GM03348 (cell line): ENCODE measurements around the gene KCNJ6.
A peak's percentile ranks its signal among the peaks of the same experiment; 100 is the strongest.

Source experiments
- DNase-seq: peaks from one replicate; pipeline ENCODE4 v3.0.0; 2012; ENCODE audit warnings: low spot score

KCNJ6 gene

DNA sequence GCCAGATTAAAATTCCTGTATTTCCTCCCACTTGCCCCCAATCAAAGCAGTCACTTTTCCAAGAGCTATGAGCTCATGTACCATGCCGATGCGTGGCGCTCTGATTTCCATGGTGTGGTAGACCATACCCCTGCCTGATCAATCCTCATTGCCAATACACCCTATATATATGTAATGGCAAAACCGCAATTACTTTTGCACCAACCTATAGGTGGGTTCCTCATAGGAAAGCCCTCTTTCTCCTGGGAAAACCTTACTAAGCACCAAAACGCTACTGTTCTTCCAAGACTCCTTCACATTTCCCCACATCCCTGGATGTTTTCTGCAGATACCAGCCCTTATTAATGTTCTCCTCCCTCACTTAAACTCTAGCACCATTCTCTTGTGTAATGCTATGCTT, 11.0 kb downstream of the KCNJ6 start:
- no peak for DNase-seq

DNA sequence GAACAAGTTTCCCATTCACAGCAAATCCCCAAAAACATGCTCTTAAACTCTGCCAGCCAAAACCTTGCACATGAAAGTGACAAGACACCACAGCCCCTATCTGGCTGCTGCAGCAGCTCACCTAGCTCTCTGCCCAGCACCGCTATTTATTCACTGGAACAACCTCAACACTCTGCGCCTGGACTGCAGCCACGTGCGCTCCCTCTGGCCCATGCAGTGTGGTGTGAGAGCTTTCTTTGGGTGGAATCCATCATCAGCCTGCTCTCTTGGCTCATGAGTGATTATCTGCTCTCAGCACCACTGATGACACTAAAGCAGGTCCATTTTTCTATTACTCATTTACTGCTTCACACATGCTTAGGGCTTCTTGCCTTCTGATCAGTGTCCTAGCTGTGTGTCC, 11.4 kb downstream of the KCNJ6 start:
- DNase-seq: peak; percentile 32

GRCh38 chr21:37903396-37903795, 12.9 kb downstream of the KCNJ6 start:
- DNase-seq: no peak

DNA sequence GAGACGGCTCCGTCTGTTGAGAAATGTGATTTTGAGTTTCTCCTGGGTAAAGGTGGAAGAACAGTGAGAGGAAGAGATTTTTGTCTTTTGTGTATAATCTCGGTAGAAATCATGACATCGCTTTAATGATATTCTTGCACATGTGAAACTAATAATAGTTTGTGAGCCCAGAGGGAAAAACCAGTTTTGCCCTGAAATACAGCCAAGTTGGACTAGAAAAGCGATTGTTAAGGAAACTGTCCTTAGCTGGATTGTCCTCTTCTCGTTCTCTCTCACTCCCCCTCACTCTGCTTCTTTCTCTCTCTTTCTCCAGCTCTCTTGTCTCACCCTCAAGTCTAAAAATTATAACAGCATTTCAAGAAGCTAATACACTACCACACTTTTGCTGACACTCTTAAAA, 17.1 kb downstream of the KCNJ6 start:
- DNase-seq: peak; percentile 36

- DNase-seq: no peak
Observed at GRCh38 chr21:37896788-37897187, 19.5 kb downstream of the KCNJ6 start.

DNA sequence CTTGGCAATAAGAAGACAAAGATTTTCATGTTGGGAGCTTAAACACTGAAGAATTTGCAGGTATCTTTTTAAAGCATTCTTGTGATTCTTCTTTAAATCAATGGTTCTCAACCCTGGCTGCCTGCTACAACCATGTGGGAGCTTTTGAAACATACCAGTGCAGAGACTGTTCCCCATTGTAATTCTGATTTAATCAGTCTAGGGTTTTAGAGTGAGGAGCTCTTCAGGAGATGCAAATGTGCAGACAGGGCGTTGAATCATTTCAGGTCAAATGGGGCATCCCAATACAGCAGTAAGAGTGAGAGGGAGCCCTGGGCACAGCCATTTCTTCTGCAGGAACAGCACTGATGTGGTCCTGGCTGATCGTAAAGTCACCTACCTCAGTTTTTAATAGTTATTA, 24.3 kb downstream of the KCNJ6 start:
- DNase-seq: no peak

- no peak for DNase-seq
Observed at GRCh38 chr21:37888659-37889058, 27.6 kb downstream of the KCNJ6 start.

GRCh38 chr21:37886726-37887299, 29.4 kb downstream of the KCNJ6 start:
- DNase-seq: no peak

DNA sequence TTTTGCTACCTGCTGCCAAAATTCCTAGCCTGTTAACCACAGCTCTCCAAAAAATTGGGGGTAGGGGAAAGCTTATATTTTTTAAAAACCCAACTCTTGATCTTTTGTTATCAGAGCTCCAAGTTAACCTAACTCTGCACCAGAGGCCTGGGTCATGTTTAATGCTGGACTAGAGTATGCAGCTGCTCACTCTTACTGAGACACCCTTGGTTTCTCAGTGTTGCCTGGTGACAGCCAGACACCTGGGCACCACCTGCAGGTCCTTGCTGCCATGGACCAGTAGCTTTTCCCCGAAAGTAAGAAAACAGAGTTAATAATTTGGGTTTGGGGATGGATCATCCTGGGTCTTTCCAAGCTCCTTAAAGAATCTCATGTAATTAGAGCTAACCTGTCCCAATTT, 30.1 kb downstream of the KCNJ6 start:
- DNase-seq: no peak

- DNase-seq: peak; percentile 34
Observed at GRCh38 chr21:37878946-37879660, 37.2 kb downstream of the KCNJ6 start.

DNA sequence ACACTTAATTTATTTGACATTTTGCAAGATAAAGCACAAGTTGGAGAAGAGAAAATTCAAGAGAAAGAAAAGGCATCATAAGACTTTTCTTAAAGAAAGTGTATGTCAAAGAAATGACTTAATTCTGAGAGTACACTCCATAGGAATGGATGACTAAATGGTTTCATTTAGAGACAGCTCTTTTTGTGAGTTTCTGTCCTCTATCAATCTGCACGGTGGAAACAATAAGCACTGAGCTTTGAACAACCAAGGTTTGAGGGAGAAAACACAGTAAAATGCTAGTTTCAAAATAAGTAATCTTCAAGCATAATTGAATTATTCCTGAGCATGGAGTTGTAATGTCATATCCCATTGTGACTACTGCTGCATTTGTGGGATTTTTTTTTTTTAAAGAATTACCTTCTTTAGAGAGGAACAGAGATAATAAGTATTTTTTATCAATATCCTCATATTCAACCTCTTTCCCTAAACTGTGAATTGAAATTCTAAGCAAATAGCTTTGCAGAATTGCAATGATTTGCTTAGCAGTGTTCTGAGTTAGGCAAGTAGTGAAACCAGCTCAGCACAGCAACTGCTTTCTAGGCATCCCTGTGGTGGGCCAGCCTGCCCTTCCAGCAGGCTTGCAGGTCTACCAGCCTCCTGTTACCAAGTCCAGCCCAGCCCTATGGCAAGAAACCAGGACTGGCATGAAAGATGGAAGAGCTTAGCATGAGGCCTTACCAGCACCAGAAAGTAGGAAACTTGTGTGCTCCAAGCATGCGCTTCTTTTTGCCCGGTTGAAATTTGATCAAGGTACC, 38.2 kb downstream of the KCNJ6 start:
- no peak for DNase-seq

- no peak for DNase-seq
Observed at GRCh38 chr21:37877171-37877570, 39.1 kb downstream of the KCNJ6 start.

DNA sequence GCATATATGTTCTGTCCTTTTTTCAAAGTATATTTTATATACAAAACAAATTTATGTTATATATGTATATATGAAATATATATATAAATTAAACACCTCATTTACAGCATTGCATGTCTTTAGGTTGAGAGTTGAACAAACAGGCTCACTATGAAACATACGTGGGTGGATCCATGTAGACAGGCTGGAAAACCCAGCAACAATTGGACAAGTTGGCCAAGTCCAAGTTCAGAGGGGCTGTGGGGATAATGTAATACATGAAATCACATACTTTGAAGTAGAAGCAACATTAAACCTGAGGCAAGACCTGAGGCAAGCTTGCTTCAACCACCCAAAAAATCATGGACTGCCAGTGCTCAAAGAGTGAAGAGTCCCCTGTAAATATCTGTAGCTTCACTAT, 39.7 kb downstream of the KCNJ6 start:
- DNase-seq: no peak

- DNase-seq: no peak
Observed at GRCh38 chr21:37874904-37875780, 41.1 kb downstream of the KCNJ6 start.

- DNase-seq: no peak
Observed at GRCh38 chr21:37874481-37874880, 41.8 kb downstream of the KCNJ6 start.

DNA sequence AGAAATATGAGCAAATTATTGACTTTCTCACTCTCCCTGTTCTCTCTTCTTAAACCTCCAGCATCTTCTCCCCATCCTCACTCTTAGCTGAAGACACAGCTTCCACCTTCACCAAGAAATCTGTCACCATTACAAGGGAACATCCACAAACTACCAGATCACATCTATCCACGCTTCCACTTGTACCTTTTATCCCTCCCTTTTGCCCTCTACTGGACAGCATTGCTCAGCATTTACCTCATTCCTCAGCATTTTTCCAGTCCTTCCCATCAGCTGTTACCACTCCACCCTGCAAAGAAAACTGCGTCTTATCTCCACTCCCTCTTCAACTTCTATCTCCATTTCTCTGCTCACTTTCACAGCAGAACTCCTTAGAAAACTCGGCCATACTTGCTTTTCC, 42.6 kb downstream of the KCNJ6 start:
- no peak for DNase-seq

DNA sequence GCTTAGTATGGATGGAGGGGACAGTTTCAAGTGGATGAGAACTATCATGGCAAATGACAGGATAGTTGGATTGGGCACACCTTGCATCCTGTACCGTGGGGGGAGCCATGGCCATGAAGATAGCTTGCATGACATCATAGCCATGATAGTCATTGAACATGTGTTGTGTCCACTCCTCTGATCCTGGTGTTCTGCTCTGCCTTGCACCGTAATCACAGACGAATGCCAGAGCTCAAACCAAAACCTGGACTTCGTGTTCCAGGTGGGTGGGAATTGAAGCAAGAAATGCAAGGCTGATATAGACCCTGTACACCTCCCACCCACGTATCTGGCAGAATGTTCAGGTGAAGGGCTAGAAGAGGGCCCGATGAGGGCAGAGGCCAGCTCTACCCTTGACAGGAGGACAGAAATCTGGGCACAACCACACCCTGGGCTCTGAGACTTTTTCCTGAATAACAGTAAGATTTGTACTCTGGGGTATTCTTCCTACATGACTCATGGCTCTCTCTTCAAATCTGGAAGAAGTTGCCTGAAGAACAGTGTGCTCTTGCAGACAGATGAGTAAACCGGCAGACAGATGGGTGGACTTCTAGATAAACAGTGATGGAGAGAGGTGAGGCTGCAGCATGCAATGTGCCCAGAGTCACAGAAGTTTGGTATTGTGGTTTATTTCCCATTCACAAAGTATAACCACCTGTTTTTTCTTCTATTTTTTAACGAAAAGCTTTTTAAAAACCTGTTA, 45.0 kb downstream of the KCNJ6 start:
- DNase-seq: peak; percentile 83

GRCh38 chr21:37870221-37870620, 46.0 kb downstream of the KCNJ6 start:
- DNase-seq: no peak

GRCh38 chr21:37869661-37870060, 46.6 kb downstream of the KCNJ6 start:
- DNase-seq: no peak

DNA sequence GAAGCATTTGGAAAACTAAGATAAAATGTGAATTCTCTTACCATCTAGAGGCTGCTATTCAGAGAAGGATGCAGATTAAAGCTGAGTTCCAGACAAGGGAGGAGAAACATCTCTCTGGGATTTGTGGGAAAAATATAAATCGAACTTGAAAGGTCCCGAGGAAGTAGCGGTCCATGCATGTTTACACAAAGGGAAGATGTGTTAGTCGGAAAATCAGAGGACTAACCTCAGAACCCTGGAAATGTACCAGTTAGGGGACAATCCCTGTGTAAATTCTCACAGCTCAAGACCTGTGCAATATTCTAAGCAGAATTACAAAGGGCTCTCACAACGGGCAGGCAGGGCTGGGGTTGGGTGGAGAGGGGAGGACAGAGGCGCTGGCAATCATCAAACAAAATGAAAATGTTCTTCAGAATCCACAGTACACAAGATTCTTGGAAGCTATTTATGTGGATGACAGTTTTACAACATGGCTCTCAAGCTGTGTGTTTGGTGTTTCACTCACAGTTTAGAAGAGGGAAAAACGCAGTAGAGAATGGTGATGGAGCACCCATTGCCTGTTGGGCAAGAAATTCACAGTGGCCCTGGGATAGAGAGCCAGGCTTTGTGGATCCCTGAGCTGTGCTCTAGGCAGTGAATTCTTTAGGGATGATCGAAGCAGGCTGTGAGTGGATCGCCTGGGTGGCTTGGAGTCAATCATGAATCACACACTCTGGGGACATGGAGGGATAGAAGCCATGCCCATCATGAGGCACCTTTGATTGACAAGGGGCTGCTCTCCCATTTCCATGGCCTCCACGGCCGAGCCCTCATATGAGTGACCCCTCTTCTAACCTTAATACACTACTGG, 47.6 kb downstream of the KCNJ6 start:
- peak; percentile 76 for DNase-seq

DNA sequence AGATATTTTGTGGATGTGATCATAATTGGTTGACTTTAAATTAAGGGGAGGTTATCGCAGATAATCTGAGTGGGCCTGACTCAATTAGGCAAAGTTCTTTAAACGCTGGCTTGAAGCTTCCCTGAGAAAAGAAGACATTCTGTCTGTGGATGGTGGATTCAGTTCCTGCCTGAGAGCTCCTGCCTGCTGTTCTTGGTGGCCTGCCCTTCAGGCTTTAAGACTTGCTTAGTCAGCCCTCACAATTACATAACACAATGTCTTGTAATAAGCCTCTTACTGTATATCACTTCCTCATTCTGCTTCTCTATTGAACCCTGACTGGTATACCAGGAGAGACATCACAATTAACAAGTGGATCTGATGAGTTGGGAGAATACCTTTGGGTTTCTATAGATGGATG, 50.2 kb downstream of the KCNJ6 start:
- no peak for DNase-seq
